ENCODE results near the gene TIMM22.

TIMM22 gene

DNA sequence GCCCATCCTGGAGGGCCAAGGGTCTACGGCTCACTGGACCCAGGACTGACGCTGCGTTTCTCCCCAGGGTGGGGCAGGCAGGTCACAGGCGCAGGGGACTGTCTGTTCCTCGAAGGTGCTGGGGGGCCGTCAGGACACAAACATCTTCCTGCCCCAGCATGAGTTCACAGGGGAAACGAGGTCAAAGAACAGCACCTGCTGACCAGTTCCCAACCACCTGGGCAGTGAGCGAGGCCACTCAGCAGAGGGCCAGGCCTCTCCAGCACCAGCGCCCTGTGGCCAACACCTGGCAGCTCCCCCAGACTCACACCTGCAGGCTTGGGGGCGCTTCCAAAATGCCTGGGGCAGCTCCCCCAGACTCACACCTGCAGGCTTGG is 29.7 kb downstream of the TIMM22 start:
- ChIA-PET CTCF (interaction anchor here (0.7 kb wide), 1 partner anchor 614 kb away, joined by 5 read pairs; no protein-coding TSS in a partner anchor), POLR2A (interaction anchor here (0.9 kb wide), 1 partner anchor 22 kb away, joined by 5 read pairs; no protein-coding TSS in a partner anchor)
- Histone ChIP-seq H3K4me1 (ENCODE audit: control insufficient read depth, insufficient read depth, low read length) (no peaks in the 10 kb centered on the region), H3K4me3 (ENCODE audit: low read depth, low read length) (no peak overlapping the region), H3K27ac (ENCODE audit: extremely low read depth, low read depth, low read length) (no peak overlapping the region), H3K9me3 (ENCODE audit: control insufficient read depth, insufficient read depth, low read depth, low read length) (no peaks in the 10 kb centered on the region), H3K36me3 (ENCODE audit: control insufficient read depth in 2 of 2, insufficient read depth in 1 of 2, low read length in 2 of 2) (peaks cover 0 to 10% of the 10 kb centered on the region in 2 experiments; a peak in 1 of 3 replicates)
- TF ChIP-seq ZBTB48 (tag by site-specific recombination; IDR thresholded peaks at IDR 0.05) (no peak), GLIS2 (tag by site-specific recombination; IDR thresholded peaks at IDR 0.05) (0 out of 2 replicates have a peak, but pooled peaks have one; percentile 14)

DNA sequence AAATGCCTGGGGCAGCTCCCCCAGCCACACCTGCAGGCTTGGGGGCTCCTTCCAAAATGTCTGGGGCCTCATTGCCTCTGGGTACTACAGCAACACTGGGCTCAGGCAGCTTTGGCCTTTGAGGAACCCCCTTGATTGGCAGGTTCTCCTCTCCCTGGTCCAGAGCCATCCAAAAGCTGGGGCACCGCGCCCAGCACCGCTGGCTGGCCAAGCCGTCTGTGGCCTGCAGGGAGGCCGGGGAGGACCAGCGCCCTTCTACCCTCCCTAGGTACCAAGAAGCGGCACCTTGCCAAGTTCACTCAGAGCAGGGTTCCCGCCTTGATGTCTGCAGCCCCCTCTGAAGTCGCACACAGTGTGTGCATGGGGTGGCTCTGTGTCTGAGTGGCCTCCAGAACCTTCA is 30.1 kb downstream of the TIMM22 start:
- CTCF ChIA-PET, result interaction anchor here (0.6 to 0.7 kb wide), 2 partner anchors 31 to 615 kb away, joined by 3 to 5 read pairs; no protein-coding TSS in a partner anchor
- POLR2A ChIA-PET, result interaction anchor here (0.9 kb wide), 1 partner anchor 22 kb away, joined by 5 read pairs; no protein-coding TSS in a partner anchor

DNA sequence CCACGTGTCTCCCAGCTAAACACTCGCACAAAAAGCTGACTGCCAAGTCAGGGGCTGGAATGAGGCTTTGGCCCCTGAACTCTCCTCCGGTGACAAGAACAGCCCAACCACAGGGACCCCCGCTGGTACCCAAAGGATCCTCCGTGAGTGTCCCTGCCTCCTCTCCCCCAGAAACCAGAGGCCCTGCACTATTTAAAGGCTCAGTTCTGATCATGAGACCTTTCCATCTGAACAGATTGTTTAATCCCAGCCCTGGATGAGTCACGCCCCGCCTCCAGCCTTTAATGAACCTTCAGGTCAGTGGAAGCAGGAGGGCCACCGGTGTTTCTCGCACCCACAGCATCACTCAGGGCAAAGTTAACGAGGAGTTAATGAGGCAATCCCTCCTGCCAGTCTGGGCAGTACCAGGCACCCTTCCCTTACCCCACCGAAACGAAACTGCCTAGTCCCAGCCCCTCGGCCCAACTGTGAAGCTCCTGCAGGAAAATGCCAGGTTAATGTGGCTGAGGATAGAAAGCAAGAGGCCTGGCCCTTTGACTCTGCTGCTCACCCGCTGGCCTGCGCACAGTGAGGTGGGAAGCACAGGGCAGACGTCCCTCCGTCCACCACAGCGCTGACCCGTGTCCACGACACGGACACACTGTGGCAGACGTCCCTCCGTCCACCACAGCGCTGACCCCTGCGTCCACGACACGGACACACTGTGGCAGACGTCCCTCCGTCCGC is 32.4 kb downstream of the TIMM22 start:
- ChIA-PET POLR2A (no interaction called here), CTCF (interaction anchor here (0.7 to 1.1 kb wide), 2 partner anchors 31 to 48 kb away, joined by 3 read pairs; no protein-coding TSS in a partner anchor)

More for the DNA sequence above, 30.1 kb downstream of the TIMM22 start:
- TF ChIP-seq ZNF214 (tag by site-specific recombination; IDR thresholded peaks at IDR 0.05; ENCODE audit: borderline replicate concordance), result no peak
- Histone ChIP-seq H3K4me3 (ENCODE audit: low read depth, low read length) (no peak overlapping the region), H3K9me3 (ENCODE audit: control insufficient read depth, insufficient read depth, low read depth, low read length) (no peaks in the 10 kb centered on the region), H3K36me3 (ENCODE audit: control insufficient read depth in 2 of 2, insufficient read depth in 1 of 2, low read length in 2 of 2) (peaks cover 0 to 10% of the 10 kb centered on the region in 2 experiments; a peak in 1 of 3 replicates), H3K27ac (ENCODE audit: extremely low read depth, low read depth, low read length) (no peak overlapping the region), H3K4me1 (ENCODE audit: control insufficient read depth, insufficient read depth, low read length) (no peaks in the 10 kb centered on the region)

DNA sequence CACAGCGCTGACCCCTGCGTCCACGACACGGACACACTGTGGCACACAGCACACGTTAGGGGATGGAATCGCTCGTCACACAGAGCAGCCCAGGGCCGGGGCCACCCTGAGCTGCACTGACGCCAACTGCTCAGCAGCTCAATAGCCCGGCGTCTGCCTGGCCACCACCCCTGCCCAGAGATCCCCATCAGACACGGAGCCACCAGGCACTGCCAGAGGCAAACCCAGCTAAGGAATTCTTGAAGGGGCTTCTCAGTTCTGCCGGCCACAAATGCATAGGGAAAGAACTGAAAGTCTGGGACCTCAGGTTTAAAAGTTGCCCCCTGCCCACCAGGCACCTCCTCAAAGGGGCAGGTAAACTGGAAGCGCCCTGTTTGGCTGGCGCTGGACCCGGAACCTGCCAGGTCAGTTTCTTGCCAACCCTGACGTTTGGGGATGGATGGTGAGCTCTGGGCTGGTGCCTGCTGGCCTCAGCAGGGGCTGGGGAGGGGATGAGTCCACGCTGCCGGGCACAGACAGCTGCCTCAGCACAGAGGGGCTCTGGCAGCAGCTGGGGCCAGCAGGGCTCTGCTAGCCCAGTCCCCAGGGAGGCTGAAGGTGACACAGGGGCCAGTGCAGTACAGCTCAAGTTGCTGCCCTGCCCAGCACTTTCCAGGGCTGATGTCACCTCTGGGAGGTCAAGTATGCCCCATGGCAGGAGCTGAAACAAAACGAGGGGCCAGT is 33.2 kb downstream of the TIMM22 start:
- no peaks in the 10 kb centered on the region for H3K4me1 ChIP-seq (ENCODE audit: control insufficient read depth, insufficient read depth, low read length)
- peaks cover 0 to 29% of the 10 kb centered on the region in 2 experiments; a peak in 1 of 3 replicates for H3K36me3 ChIP-seq (ENCODE audit: control insufficient read depth in 2 of 2, insufficient read depth in 1 of 2, low read length in 2 of 2)
- 0 out of 2 replicates have a peak, but pooled peaks have one; percentile 17 for TF ChIP-seq GLIS2 (tag by site-specific recombination; IDR thresholded peaks at IDR 0.05)
- TF ChIP-seq HOXD13 (CRISPR knock-in tag; IDR thresholded peaks at IDR 0.05; ENCODE audit: borderline replicate concordance), result no peak
- TF ChIP-seq ZIC2 (tag by site-specific recombination; IDR thresholded peaks at IDR 0.05), result peak; percentile 75
- H3K4me3 ChIP-seq (ENCODE audit: low read depth, low read length), result no peak overlapping the region
- ChIA-PET POLR2A (no interaction called here), CTCF (interaction anchor here (1.1 kb wide), 1 partner anchor 32 kb away, joined by 3 read pairs; no protein-coding TSS in a partner anchor)
- no peaks in the 10 kb centered on the region for H3K9me3 ChIP-seq (ENCODE audit: control insufficient read depth, insufficient read depth, low read depth, low read length)
- 0 out of 2 replicates have a peak overlapping the region, but pooled peaks have one; percentile 9 for H3K27ac ChIP-seq (ENCODE audit: extremely low read depth, low read depth, low read length)

More for the DNA sequence above, 32.4 kb downstream of the TIMM22 start:
- Histone ChIP-seq H3K27ac (ENCODE audit: extremely low read depth, low read depth, low read length) (0 out of 2 replicates have a peak overlapping the region, but pooled peaks have one; percentile 16), H3K9me3 (ENCODE audit: control insufficient read depth, insufficient read depth, low read depth, low read length) (no peaks in the 10 kb centered on the region), H3K36me3 (ENCODE audit: control insufficient read depth in 2 of 2, insufficient read depth in 1 of 2, low read length in 2 of 2) (peaks cover 0 to 25% of the 10 kb centered on the region in 2 experiments; a peak in 1 of 3 replicates), H3K4me1 (ENCODE audit: control insufficient read depth, insufficient read depth, low read length) (no peaks in the 10 kb centered on the region), H3K4me3 (ENCODE audit: low read depth, low read length) (no peak overlapping the region)
- 0 out of 2 replicates have a peak, but pooled peaks have one; percentile 13 for TF ChIP-seq EGR2 (tag by site-specific recombination; IDR thresholded peaks at IDR 0.05; ENCODE audit: low read depth)
- no peak for TF ChIP-seq KLF9 (tag by site-specific recombination; IDR thresholded peaks at IDR 0.05; ENCODE audit: low read depth)
- no peak for TF ChIP-seq MYNN (tag by site-specific recombination; IDR thresholded peaks at IDR 0.05; ENCODE audit: borderline replicate concordance)
- TF ChIP-seq ZBTB49 (tag by site-specific recombination; IDR thresholded peaks at IDR 0.05; ENCODE audit: low read depth), result no peak
- TF ChIP-seq ZNF600 (tag by site-specific recombination; IDR thresholded peaks at IDR 0.05), result no peak
- TF ChIP-seq GLIS2 (tag by site-specific recombination; IDR thresholded peaks at IDR 0.05), result 0 out of 2 replicates have a peak, but pooled peaks have one; percentile 23
- TF ChIP-seq ZIC2 (tag by site-specific recombination; IDR thresholded peaks at IDR 0.05), result peak; percentile 36
- TF ChIP-seq ZFHX2 (tag by site-specific recombination; conservative IDR thresholded peaks at IDR 0.05), result 0 out of 2 replicates have a peak, but pooled peaks have one; percentile 27

Data from HEK293 (cell line).